ENCODE measurements around the gene FXYD6.

The FXYD6 gene

DNA sequence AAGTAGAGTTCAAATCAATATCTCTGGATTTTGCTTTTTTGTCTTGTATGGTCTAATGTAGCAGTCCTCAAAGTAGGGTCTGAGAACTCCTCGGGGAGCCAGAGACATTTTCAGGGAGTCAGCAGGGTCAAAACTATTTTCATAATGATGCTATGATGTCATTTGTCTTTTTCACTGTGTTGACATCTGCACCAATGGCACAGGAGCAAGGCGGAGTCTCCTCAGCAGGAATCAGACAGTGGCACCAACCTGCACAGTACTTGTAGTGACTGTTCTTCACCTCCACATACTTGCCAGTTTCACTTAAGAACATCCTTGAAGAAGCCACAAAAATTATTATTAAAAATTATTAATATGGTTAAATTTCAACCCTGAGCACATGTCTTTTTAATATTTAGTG is 14.9 kb upstream of the FXYD6 start:
- H3K4me1 ChIP-seq (ENCODE audit: control insufficient read depth in 1 of 2, insufficient read depth in 1 of 2, low read depth in 1 of 2, low read length in 1 of 2) = no peaks in the 10 kb centered on the region
- no peaks in the 10 kb centered on the region for H3K27me3 ChIP-seq
- no peak overlapping the region for H3K27ac ChIP-seq
- TF ChIP-seq, protein P1, sequence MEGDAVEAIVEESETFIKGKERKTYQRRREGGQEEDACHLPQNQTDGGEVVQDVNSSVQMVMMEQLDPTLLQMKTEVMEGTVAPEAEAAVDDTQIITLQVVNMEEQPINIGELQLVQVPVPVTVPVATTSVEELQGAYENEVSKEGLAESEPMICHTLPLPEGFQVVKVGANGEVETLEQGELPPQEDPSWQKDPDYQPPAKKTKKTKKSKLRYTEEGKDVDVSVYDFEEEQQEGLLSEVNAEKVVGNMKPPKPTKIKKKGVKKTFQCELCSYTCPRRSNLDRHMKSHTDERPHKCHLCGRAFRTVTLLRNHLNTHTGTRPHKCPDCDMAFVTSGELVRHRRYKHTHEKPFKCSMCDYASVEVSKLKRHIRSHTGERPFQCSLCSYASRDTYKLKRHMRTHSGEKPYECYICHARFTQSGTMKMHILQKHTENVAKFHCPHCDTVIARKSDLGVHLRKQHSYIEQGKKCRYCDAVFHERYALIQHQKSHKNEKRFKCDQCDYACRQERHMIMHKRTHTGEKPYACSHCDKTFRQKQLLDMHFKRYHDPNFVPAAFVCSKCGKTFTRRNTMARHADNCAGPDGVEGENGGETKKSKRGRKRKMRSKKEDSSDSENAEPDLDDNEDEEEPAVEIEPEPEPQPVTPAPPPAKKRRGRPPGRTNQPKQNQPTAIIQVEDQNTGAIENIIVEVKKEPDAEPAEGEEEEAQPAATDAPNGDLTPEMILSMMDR (IDR thresholded peaks at IDR 0.05) = no peak
- H3K4me3 ChIP-seq (ENCODE audit: low read depth in 1 of 2, low read length in 1 of 2) = no peak overlapping the region
- no peaks in the 10 kb centered on the region for H3K36me3 ChIP-seq
- H3K9me3 ChIP-seq = no peaks in the 10 kb centered on the region

DNA sequence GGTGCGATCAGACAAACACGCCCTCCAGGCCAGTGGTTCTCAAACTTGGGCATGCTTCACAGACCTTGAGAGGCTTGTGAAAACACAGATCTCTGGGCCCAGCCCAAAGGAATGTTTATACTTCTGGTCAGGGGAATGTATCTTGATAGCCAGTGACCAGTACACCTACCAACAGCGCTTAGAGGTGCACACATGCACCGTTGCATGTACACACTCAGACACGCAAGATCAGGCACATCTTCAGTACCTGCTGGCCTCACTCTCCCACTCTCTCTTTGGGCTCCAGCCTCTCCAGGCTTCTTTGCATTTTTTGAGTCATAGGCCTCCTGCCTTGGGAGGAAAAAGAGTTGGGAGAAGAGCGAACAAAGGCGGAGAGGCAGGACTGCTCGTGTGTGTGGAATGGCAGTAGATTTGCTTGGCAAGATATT is 11.7 kb upstream of the FXYD6 start:
- H3K27me3 ChIP-seq = peaks cover 6% of the 10 kb centered on the region
- H3K27ac ChIP-seq = no peak overlapping the region
- no peaks in the 10 kb centered on the region for H3K36me3 ChIP-seq

DNA sequence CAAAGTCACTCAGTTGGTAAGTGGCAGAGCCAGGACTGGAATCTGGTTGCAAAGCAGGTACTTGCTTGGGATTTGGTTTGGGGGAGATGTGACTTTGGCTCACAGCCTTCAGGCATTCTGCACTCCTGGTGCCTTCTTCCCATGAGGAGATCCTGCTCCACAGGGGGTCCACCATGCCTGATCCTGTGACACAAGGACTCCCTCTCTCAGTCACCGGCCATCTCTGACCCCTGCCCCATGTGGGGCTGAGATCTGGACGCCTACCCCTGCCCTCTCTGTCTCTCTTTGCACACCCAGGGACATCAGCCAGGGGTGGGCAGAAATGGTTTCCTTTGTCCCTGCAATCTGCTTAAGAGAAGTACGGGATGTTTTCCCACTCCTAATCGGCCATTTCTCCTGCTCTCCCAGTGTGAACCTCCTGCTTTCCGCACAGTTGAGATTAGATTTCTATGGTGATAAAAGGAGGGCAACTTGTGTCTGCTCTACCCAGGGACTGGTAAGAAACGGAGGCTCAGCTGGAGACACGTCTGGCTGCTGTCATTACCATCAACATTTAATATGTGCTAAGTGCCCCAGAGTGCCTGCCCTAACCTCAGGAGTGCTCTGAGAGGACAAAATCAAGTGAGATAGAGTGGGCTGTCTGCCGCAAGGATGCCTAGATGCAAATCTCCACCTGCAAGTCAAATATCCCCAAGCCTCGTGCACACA is 11.1 kb upstream of the FXYD6 start:
- peaks cover 12% of the 10 kb centered on the region for H3K27me3 ChIP-seq
- no peaks in the 10 kb centered on the region for H3K4me1 ChIP-seq (ENCODE audit: control insufficient read depth in 1 of 2, insufficient read depth in 1 of 2, low read depth in 1 of 2, low read length in 1 of 2)
- TF ChIP-seq, protein P1 (IDR thresholded peaks at IDR 0.05) = no peak
- H3K4me3 ChIP-seq (ENCODE audit: low read depth in 1 of 2, low read length in 1 of 2) = no peak overlapping the region
- no peak overlapping the region for H3K27ac ChIP-seq
- no peaks in the 10 kb centered on the region for H3K36me3 ChIP-seq
- no peaks in the 10 kb centered on the region for H3K9me3 ChIP-seq

More for the DNA sequence above, 11.7 kb upstream of the FXYD6 start:
- TF ChIP-seq, protein P1 (IDR thresholded peaks at IDR 0.05) = no peak
- no peaks in the 10 kb centered on the region for H3K4me1 ChIP-seq (ENCODE audit: control insufficient read depth in 1 of 2, insufficient read depth in 1 of 2, low read depth in 1 of 2, low read length in 1 of 2)
- H3K4me3 ChIP-seq (ENCODE audit: low read depth in 1 of 2, low read length in 1 of 2) = no peak overlapping the region
- no peaks in the 10 kb centered on the region for H3K9me3 ChIP-seq

DNA sequence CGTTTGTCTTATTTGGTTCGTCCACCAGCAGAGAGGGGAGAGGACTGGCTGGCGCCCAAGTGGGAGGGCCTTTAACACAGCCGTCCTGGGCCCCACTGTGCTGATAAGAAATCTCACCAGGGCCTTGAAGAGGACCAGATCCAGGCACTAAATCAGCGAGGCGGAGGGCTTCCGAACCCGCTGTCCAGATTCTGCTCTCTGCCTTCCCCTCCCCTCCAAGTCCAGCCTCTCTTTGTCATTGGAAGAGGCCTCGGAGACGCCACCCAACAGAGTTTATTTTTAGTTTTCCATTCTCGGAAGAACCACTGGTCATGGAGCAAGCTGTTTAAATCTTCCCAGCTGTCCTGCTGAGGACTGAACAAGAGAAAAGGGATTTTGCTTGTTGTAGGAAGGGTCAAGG is 9.3 kb upstream of the FXYD6 start:
- no peak overlapping the region for H3K4me3 ChIP-seq (ENCODE audit: low read depth in 1 of 2, low read length in 1 of 2)
- TF ChIP-seq, protein P1 (IDR thresholded peaks at IDR 0.05) = no peak
- no peaks in the 10 kb centered on the region for H3K4me1 ChIP-seq (ENCODE audit: control insufficient read depth in 1 of 2, insufficient read depth in 1 of 2, low read depth in 1 of 2, low read length in 1 of 2)
- H3K36me3 ChIP-seq = no peaks in the 10 kb centered on the region
- H3K27me3 ChIP-seq = peaks cover 30% of the 10 kb centered on the region
- no peaks in the 10 kb centered on the region for H3K9me3 ChIP-seq
- no peak overlapping the region for H3K27ac ChIP-seq

DNA sequence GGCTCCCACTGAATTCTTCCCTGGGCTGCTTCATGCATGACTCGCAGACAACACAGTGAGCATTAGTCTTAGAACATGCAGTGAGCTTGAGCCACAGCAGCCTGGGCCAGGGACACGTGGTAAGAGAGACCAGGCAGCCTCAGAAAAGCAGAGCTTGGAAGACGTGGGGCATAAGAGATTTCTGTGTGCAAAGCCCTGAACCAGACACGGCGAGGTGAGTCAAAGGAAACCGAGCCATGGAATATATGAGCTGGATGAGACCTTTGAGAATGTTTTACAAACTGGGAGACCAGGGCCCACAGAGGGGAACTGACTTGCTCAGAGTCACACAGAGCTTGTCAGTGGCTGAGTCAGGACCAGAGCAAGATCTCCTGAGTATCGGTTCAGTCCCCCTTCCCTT is 8.5 kb upstream of the FXYD6 start:
- no peaks in the 10 kb centered on the region for H3K4me1 ChIP-seq (ENCODE audit: control insufficient read depth in 1 of 2, insufficient read depth in 1 of 2, low read depth in 1 of 2, low read length in 1 of 2)
- H3K9me3 ChIP-seq = no peaks in the 10 kb centered on the region
- no peak overlapping the region for H3K27ac ChIP-seq
- TF ChIP-seq, protein P1 (IDR thresholded peaks at IDR 0.05) = no peak
- peaks cover 38% of the 10 kb centered on the region for H3K27me3 ChIP-seq
- no peaks in the 10 kb centered on the region for H3K36me3 ChIP-seq
- H3K4me3 ChIP-seq (ENCODE audit: low read depth in 1 of 2, low read length in 1 of 2) = no peak overlapping the region
